ENCODE measurements around the gene AKT2. TPM values are rescaled to one million over a fixed set of nuclear protein-coding genes. Genes with fewer than 3 reads are reported as not detected.

AKT2 gene
- polyA plus RNA-seq, 3 donors: 11.4 to 122 (median 16.3) TPM

DNA sequence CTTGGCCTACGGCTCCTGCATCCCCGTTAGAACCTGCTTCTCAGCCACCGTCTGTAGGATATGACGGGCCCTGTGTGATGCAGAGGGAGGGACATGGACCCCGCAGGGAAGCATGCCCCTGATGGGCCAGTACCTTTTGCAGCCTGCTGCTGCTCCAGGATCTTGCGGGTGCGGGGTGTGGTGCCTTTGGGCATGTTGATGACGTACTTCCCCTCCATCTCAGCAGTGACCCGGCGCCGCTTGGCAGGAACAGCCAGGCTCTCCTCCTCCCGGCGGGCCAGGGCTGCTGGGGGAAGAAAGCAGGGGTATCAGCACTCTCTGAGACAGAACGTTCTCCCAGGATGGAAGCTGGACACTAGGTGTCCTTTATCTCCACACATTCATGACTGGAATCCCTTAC lies 41.1 kb upstream of the AKT2 start:
- no peaks in the 10 kb centered on the region for H4K20me1 ChIP-seq (ENCODE audit: insufficient read depth, low read length)
- no peaks in the 10 kb centered on the region for H3K9me3 Mint-ChIP-seq
- no peak overlapping the region for H3K9ac ChIP-seq (ENCODE audit: insufficient read depth, low read length, poor library complexity, severe bottlenecking)
- no peaks in the 10 kb centered on the region for H3K9me3 ChIP-seq (replicated peaks in 1 of 2; ENCODE audit: control insufficient read depth in 1 of 2, insufficient read depth in 1 of 2, low read length in 2 of 2)
- 99% methylated on average over 10 of the region's 14 CpGs for WGBS (ENCODE audit: insufficient coverage)
- DNase-seq: no peak
- H3K36me3 ChIP-seq (replicated peaks in 1 of 2; ENCODE audit: control insufficient read depth in 1 of 2, insufficient read depth in 2 of 2, low read length in 2 of 2): peaks cover 89 to 97% of the 10 kb centered on the region in 2 donors
- peak overlapping the region in 2 of 7 donors; percentile 26 to 46 for H3K27ac Mint-ChIP-seq
- H3K4me1 ChIP-seq (ENCODE audit: control insufficient read depth in 1 of 2, insufficient read depth in 2 of 2, low read length in 2 of 2): no peaks in the 10 kb centered on the region
- H3K79me2 ChIP-seq (ENCODE audit: insufficient read depth, low read length): no peaks in the 10 kb centered on the region
- no peak overlapping the region for H3K4me2 ChIP-seq (replicated peaks; ENCODE audit: extremely low read depth, low read length, poor library complexity, severe bottlenecking)
- no peaks in the 10 kb centered on the region for H3K27me3 ChIP-seq (ENCODE audit: control insufficient read depth in 2 of 2, insufficient read depth in 2 of 2, low read length in 2 of 2)
- peaks cover 81 to 100% of the 10 kb centered on the region in 2 donors for H3K36me3 Mint-ChIP-seq
- H2AFZ ChIP-seq (ENCODE audit: insufficient read depth, low read depth, low read length, poor library complexity, severe bottlenecking): no peak overlapping the region
- intact Hi-C loops (cut with micrococcal nuclease): no loop called here
- H3K27me3 Mint-ChIP-seq (ENCODE audit: low read depth in 3 of 3): peaks cover 0 to 3% (median 0%) of the 10 kb centered on the region in 3 donors
- peak overlapping the region in 1 of 2 donors; percentile 26 for H3K27ac ChIP-seq (ENCODE audit: low read depth in 1 of 2, low read length in 2 of 2)
- H3K4me3 ChIP-seq (replicated peaks in 1 of 3; ENCODE audit: low read depth in 2 of 3, low read length in 3 of 3): no peak overlapping the region
- no peaks in the 10 kb centered on the region for H3K4me1 Mint-ChIP-seq
- TF ChIP-seq, protein P1, sequence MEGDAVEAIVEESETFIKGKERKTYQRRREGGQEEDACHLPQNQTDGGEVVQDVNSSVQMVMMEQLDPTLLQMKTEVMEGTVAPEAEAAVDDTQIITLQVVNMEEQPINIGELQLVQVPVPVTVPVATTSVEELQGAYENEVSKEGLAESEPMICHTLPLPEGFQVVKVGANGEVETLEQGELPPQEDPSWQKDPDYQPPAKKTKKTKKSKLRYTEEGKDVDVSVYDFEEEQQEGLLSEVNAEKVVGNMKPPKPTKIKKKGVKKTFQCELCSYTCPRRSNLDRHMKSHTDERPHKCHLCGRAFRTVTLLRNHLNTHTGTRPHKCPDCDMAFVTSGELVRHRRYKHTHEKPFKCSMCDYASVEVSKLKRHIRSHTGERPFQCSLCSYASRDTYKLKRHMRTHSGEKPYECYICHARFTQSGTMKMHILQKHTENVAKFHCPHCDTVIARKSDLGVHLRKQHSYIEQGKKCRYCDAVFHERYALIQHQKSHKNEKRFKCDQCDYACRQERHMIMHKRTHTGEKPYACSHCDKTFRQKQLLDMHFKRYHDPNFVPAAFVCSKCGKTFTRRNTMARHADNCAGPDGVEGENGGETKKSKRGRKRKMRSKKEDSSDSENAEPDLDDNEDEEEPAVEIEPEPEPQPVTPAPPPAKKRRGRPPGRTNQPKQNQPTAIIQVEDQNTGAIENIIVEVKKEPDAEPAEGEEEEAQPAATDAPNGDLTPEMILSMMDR (IDR thresholded peaks at IDR 0.05): no peak
- H3K4me3 Mint-ChIP-seq: no peak overlapping the region

- Mint-ChIP-seq H3K27me3 (ENCODE audit: low read depth in 3 of 3) (peaks cover 0 to 5% (median 0%) of the 10 kb centered on the region in 3 donors), H3K4me3 (no peak overlapping the region), H3K9me3 (no peaks in the 10 kb centered on the region), H3K27ac (peak overlapping the region in 4 of 7 donors; percentile 21 to 38 (median 30)), H3K4me1 (no peaks in the 10 kb centered on the region), H3K36me3 (peaks cover 81 to 94% of the 10 kb centered on the region in 2 donors)
- DNase-seq: no peak
- no peak overlapping the region for H3K4me2 ChIP-seq (replicated peaks; ENCODE audit: extremely low read depth, low read length, poor library complexity, severe bottlenecking)
- H3K4me1 ChIP-seq (ENCODE audit: control insufficient read depth in 1 of 2, insufficient read depth in 2 of 2, low read length in 2 of 2): no peaks in the 10 kb centered on the region
- no peak overlapping the region for H2AFZ ChIP-seq (ENCODE audit: insufficient read depth, low read depth, low read length, poor library complexity, severe bottlenecking)
- no peak overlapping the region for H3K9ac ChIP-seq (ENCODE audit: insufficient read depth, low read length, poor library complexity, severe bottlenecking)
- H3K27ac ChIP-seq (ENCODE audit: low read depth in 1 of 2, low read length in 2 of 2): no peak overlapping the region
- H4K20me1 ChIP-seq (ENCODE audit: insufficient read depth, low read length): no peaks in the 10 kb centered on the region
- no peaks in the 10 kb centered on the region for H3K27me3 ChIP-seq (ENCODE audit: control insufficient read depth in 2 of 2, insufficient read depth in 2 of 2, low read length in 2 of 2)
- no peak overlapping the region for H3K4me3 ChIP-seq (replicated peaks in 1 of 3; ENCODE audit: low read depth in 2 of 3, low read length in 3 of 3)
- 100% methylated on average over 2 of the region's 13 CpGs for WGBS (ENCODE audit: insufficient coverage)
- TF ChIP-seq, protein P1 (IDR thresholded peaks at IDR 0.05): no peak
- no peaks in the 10 kb centered on the region for H3K9me3 ChIP-seq (replicated peaks in 1 of 2; ENCODE audit: control insufficient read depth in 1 of 2, insufficient read depth in 1 of 2, low read length in 2 of 2)
- intact Hi-C loops (cut with micrococcal nuclease): no loop called here
- no peaks in the 10 kb centered on the region for H3K79me2 ChIP-seq (ENCODE audit: insufficient read depth, low read length)
- peaks cover 78 to 94% of the 10 kb centered on the region in 2 donors for H3K36me3 ChIP-seq (replicated peaks in 1 of 2; ENCODE audit: control insufficient read depth in 1 of 2, insufficient read depth in 2 of 2, low read length in 2 of 2)
Observed at GRCh38 chr19:40323705-40324104, 38.6 kb upstream of the AKT2 start.
